ENCODE data around the gene SCAP. TPM values are rescaled to one million over a fixed set of nuclear protein-coding genes. Genes with fewer than 3 reads are reported as not detected.

The SCAP gene
- total and polyA plus RNA-seq, 2 of the 13 experiments (the other 11 are each of a cell fraction or from before 2014, with no cell fraction given) = 40.4 to 53.3 TPM

GRCh38 chr3:47379411-47379899, 96.3 kb downstream of the SCAP start (continued):
- TF ChIP-seq, protein P1, sequence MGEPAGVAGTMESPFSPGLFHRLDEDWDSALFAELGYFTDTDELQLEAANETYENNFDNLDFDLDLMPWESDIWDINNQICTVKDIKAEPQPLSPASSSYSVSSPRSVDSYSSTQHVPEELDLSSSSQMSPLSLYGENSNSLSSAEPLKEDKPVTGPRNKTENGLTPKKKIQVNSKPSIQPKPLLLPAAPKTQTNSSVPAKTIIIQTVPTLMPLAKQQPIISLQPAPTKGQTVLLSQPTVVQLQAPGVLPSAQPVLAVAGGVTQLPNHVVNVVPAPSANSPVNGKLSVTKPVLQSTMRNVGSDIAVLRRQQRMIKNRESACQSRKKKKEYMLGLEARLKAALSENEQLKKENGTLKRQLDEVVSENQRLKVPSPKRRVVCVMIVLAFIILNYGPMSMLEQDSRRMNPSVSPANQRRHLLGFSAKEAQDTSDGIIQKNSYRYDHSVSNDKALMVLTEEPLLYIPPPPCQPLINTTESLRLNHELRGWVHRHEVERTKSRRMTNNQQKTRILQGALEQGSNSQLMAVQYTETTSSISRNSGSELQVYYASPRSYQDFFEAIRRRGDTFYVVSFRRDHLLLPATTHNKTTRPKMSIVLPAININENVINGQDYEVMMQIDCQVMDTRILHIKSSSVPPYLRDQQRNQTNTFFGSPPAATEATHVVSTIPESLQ (CRISPR knock-in tag; conservative IDR thresholded peaks at IDR 0.05) = 0 out of 2 replicates have a peak, but pooled peaks have one; percentile 25
- TF ChIP-seq CSRNP2 (CRISPR knock-in tag; conservative IDR thresholded peaks at IDR 0.05; ENCODE audit: low read depth) (no peak), ZNF230 (CRISPR knock-in tag; IDR thresholded peaks at IDR 0.05) (no peak), TGIF2 (CRISPR knock-in tag; IDR thresholded peaks at IDR 0.05) (no peak), ZNF777 (CRISPR knock-in tag; IDR thresholded peaks at IDR 0.05) (no peak; the same call in 1 of the 2 replicates), CREM (IDR thresholded peaks at IDR 0.05) (peak; percentile 38; the same call in 1 of the 2 replicates), CREM (CRISPR knock-in tag; IDR thresholded peaks at IDR 0.05) (no peak), NCOA2 (CRISPR knock-in tag; IDR thresholded peaks at IDR 0.05) (peak; percentile 78), ZNF792 (CRISPR knock-in tag; IDR thresholded peaks at IDR 0.05) (peak; percentile 86), ZNF329 (CRISPR knock-in tag; IDR thresholded peaks at IDR 0.05; ENCODE audit: low read depth) (0 out of 2 replicates have a peak, but pooled peaks have one; percentile 68), ZNF446 (CRISPR knock-in tag; IDR thresholded peaks at IDR 0.05) (peak; percentile 83), ZFP36L2 (CRISPR knock-in tag; IDR thresholded peaks at IDR 0.05) (0 out of 2 replicates have a peak, but pooled peaks have one; percentile 66), HOXA9 (CRISPR knock-in tag; IDR thresholded peaks at IDR 0.05; ENCODE audit: borderline replicate concordance) (no peak; the same call in 1 of the 2 replicates), TCF7L2 (IDR thresholded peaks at IDR 0.05; ENCODE audit: low read depth, low read length) (no peak), ZNF644 (CRISPR knock-in tag; IDR thresholded peaks at IDR 0.05; ENCODE audit: low read depth) (0 out of 2 replicates have a peak, but pooled peaks have one; percentile 21), FOXP4 (CRISPR knock-in tag; IDR thresholded peaks at IDR 0.05) (peak; percentile 92), ATF3 (CRISPR knock-in tag; IDR thresholded peaks at IDR 0.05) (no peak), HMGXB3 (CRISPR knock-in tag; IDR thresholded peaks at IDR 0.05; ENCODE audit: borderline replicate concordance) (peak; percentile 64), ZNF24 (IDR thresholded peaks at IDR 0.05) (no peak), ARNTL (CRISPR knock-in tag; IDR thresholded peaks at IDR 0.05) (peak; percentile 25; the same call in 1 of the 2 replicates), ZNF562 (CRISPR knock-in tag; IDR thresholded peaks at IDR 0.05; ENCODE audit: borderline replicate concordance) (no peak)

Measured in HepG2 (cell line).